NCI-H345 (cell line): ENCODE measurements around the gene ZAP70.
"Not testable (repeated sequence)": the region's sequence is repeated elsewhere in the genome, so short reads cannot be mapped to it uniquely, and the experiment has no call there.

Source experiments
- DNase-seq: peaks from one replicate; lab custom pipeline; 2025; lab: John Stamatoyannopoulos, UW

The ZAP70 gene

GRCh38 chr2:97698530-97698929 lies 14.8 kb upstream of the ZAP70 start:
- no peak for DNase-seq

- peak; percentile 57 for DNase-seq
Observed at GRCh38 chr2:97699765-97700444, 13.5 kb upstream of the ZAP70 start.

DNA sequence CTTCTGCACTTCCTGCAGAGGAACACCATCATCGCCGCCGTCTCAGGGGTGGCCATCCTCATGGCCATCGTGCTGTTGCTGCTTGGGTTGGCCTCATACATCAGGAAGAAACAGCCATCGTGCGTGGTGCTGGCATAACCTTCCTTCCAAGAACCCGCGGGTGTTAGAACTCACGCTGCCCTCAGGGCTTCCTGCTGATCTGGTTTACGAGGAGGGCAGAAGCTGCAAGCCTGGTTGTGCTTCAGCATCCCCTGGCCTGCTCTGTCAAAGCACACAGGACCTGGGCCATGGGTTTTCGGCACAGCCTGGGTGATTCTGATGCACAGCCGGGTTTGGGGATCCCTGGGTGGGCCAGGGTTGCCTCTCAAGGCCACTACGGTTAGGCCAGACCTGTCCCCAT lies 12.2 kb upstream of the ZAP70 start:
- DNase-seq: no peak

DNA sequence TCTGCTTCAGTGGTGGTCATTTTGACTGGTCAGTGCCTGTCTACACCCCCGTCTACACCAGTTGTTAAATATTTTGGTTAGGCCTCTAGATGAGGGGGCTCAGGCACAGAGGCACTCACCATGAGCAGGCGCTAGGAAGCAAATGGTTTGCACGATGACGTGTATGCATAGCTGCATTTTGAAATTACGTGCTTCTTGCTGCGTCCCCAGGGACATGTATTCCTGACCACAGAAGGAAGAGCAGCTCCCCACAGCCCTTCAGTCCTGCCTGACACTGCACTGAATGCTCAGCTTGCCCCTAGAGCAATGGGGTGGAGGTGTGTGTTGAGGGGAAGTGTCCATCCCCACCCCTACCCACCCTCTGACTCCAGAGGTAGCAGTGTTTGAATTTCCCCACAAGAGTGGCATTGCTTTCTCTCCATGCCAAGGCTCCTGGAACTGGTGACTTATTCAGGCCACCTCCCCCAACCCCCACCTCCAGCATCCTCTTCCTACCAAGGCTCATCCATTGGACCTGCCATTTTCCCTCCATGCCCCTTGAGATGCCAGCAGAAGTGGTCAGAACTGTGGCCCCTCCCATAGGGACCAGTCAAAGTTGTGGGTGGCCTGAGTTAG lies 11.4 kb upstream of the ZAP70 start:
- no peak for DNase-seq

DNA sequence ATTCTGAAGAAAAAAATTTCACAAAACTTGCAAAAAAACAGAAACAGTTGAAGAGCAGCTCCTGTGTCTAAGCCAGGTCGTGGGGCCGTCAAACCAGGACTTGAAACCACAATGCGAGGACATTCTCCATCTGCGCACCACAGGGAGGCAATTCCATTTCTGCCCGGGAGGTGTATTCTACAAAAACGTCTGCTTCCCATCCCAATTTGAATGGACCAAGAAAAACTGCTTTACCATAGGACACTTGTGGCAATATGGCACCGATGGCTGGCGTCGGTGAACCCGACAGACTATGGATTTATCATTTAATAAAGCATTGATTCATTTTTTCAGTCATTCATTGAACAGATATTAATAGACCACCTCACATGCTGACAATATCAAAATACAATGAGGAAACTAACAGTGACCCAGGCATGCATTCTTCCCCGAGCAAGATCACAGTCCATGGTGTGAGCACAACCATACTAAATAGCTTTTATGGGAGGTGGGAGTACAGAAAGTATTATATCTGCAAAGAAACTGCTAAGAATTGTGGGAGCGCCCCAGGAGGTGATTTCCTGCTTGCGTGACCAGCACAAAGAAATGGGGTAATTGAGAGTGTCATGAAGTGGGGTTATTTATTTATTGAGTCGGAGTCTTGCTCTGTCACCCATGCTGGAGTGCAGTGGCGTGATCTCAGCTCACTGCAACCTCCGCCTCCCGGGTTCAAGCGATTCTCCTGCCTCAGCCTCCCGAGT lies 10.5 kb upstream of the ZAP70 start:
- no peak for DNase-seq

GRCh38 chr2:97703741-97704140 lies 9.6 kb upstream of the ZAP70 start:
- DNase-seq: no peak

- DNase-seq: no peak
Observed at GRCh38 chr2:97704989-97705388, 8.4 kb upstream of the ZAP70 start.

GRCh38 chr2:97706112-97706511 lies 7.3 kb upstream of the ZAP70 start:
- DNase-seq: no peak

DNA sequence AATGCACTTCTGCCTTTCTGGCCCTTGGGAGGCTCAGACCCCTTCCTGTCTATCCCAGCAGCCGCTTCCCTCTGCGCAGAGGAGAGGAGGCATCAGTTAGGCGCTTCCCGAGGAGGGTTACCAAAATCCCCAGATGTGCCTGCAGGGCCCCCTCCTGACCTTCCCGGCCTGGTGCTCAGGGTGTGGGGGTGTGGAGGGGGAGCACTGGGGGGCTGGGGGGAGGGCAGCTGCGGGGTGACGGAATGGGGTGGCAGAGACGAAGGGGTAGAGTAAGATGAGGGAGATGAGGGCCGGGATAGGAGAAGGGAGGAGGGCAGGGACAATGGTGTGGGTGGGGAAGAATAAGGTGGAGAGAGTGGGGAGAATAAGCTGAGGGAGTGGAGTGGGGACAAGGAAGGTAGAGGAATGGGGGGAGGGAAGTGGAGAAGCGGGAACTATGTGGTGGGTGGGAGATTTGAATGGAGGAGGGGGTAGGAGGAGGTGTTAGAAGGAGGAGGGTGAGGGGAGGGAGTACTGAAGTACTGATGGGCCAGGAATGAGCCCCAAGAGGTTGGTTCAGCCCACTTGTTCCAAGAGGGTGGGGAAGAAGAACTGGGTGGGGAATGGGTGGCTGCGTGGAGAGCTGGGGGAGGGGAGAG lies 6.5 kb upstream of the ZAP70 start:
- no peak for DNase-seq

DNA sequence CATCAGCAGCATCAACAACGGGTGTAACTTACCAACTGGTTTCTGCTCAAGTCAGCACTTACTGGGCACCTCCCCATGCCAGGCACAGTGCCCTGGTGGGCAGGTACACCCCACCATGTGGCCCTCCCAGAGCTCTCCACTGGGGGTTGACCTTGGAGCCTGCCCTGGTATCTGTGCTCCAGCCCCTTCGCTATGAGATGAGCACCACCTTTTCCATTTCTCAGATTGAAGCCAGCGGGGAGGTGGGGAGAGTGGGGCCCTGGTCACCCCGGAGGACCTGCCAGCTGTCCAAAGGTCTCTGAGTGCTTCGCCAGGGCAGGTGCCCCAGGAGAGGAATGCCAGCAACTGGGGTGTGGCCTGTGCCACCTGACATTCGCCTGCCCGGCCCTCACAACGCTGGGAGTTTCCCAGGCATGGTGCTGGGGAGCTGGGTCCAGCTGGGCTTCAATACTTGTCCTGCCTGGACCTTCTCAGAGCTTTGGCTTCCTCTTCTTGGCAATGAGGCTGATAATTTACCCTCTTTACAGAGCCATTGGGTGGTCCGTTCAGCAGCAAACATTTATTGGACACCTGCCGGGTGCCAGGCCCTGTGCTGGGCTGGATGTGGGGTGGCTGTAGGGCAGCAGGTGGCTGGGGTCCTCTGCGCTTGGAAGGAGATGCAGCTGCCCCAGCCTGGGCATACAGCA lies 5.9 kb upstream of the ZAP70 start:
- no peak for DNase-seq

GRCh38 chr2:97708048-97708380 lies 5.4 kb upstream of the ZAP70 start:
- no peak for DNase-seq

GRCh38 chr2:97708608-97709007 lies 4.8 kb upstream of the ZAP70 start:
- no peak for DNase-seq

DNA sequence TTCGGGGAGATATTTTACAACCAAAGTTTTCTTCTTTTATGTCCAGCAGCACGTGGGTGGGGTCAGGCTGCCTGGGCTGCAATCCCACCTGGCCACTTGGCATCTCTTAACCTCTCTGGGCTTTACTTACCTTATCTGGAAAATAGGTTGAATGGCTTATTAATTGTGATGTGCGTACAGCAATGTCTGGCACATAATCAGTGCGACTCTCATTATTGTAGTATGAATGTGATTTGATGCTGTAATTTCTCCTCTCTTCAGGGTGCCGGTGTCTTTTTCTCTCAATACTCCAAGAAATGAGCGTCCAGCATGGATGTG lies 2.0 kb upstream of the ZAP70 start:
- no peak for DNase-seq

GRCh38 chr2:97712175-97712574 lies 1.2 kb upstream of the ZAP70 start:
- not testable (repeated sequence) for DNase-seq

DNA sequence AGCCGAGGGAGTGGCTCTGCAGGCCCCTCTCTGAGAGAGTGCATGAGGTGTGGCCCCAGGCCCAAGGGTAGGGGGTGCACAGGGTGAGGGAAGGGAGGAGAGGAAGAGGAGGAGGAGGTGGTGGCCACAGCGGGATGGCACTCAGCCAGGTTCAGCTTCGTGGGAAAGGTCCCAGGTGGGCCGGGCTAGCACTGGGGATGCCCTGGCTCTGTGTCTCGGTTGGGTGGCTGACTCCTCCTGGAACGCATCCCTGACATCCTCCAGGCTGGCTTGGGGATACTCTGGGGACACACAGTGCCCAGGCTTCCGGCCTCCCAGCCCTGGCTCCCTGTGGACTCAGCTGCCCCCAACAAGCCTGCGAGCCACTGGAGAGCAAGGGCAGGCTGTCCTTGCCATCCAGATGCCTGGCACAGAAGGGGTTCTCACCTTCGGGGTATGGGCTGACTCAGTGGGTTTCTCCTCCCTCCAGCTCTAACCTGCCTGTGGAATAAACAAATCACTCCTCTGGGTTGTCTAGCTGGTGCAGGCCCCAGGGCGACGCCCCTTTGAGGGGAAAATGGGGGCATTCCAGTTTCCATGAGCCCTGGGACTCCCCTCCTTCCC lies 582 bp upstream of the ZAP70 start:
- DNase-seq: no peak

- DNase-seq: no peak
Observed at GRCh38 chr2:97714084-97714949, 941 bp downstream of the ZAP70 start.

DNA sequence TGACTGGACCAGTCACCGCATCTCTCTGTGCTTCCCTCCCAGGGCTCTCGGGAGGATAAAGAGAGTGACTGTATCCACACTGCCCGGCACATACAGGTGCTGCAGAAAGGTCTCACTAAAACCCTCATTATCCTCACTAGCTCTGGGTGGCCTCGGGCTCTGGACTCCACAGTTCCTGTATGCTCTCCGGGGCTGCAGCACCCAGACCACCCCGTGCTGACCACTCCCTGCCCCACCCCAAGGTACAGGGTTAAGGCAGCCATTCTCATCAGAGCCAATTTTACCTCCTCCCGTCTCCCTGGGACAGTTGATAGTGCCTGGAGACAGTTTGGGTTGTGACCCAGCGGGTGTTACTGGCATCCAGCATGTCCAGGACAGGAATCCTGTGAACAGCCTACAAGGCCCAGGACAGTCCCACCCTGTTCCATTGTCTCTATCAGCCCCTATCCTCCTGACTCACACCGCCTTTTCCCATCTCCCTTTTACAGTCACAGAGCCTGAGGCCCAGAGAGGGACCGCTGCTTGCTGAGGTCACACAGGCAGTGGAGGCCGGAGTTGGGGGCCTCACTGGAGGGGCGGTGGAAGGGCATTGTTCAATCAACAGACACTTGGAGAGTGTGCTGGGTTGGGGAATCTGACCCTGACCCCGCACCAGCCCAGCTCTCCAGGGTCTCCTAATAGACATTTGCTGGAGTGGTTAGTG lies 1.7 kb downstream of the ZAP70 start:
- no peak for DNase-seq

- no peak for DNase-seq
Observed at GRCh38 chr2:97715951-97716694, 2.7 kb downstream of the ZAP70 start.

DNA sequence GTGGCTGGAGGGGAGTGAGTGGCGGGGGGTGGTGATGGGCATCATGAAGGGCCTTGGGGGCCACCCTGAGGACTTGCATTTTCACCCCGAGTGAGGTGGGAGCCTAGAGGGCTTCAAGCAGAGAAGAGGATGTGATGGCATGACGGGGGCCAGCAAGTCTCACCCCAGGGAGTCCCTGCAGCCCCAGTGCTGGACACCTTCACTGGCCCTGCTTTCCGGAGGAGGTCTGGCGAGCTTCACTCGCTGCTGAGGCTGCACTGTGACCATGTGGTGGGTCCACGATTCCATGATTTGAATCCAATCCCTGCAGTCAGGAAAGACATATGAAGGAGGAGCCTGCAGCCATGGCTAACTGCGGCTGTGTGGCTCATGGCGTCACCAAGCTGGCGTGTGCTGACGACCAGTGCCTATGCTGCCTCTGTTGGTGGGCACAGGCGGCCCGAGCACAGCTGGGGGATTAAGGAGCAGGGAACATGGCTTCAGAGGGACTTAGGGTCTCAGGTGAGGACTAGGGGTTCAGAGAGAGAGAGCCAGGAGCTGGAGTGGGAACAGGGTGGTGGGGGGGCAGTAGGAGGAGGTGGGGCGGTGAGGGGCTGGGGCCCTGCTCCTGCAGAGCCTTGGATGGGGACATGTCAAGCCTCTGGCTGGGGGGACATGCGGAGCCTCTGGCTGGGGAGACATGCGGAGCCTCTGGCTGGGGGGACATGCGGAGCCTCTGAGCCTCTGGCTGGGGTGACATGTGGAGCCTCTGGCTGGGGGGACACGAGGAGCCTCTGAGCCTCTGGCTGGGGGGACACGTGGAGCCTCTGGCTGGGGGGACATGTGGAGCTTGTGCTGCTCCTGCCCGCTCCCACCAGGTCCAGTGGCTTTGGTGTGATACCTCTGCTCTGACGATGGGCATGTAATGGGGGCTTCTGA lies 3.6 kb downstream of the ZAP70 start:
- DNase-seq: no peak
